Neural cell (in vitro differentiated cells): ENCODE data around the gene ST6GALNAC3.

Experiments used
- EP300 ChIP-seq: fragments of 450-650 bp; conservative IDR thresholded peaks from 2 replicates; pipeline ENCODE4 v1.6.1; 2014; ENCODE audit warnings: antibody characterized with exemption, mild to moderate bottlenecking, moderate library complexity; ENCODE audit not compliant: poor library complexity, severe bottlenecking
- RAD21 ChIP-seq: fragments of 450-650 bp; conservative IDR thresholded peaks from 2 replicates; pipeline ENCODE4 v1.6.1; 2014; ENCODE audit warnings: antibody characterized with exemption, mild to moderate bottlenecking, moderate library complexity
- TF ChIP-seq, protein P1 (sequence below): fragments of 450-650 bp; IDR thresholded peaks from 2 replicates; pipeline ENCODE4 v1.5.1; 2014; ENCODE audit warnings: antibody characterized with exemption, mild to moderate bottlenecking, moderate library complexity; ENCODE audit not compliant: poor library complexity, severe bottlenecking
- TF ChIP-seq, protein P2 (sequence below): IDR thresholded peaks from 2 replicates; pipeline ENCODE4 v1.6.1; 2012; ENCODE audit warnings: borderline replicate concordance

DNA sequence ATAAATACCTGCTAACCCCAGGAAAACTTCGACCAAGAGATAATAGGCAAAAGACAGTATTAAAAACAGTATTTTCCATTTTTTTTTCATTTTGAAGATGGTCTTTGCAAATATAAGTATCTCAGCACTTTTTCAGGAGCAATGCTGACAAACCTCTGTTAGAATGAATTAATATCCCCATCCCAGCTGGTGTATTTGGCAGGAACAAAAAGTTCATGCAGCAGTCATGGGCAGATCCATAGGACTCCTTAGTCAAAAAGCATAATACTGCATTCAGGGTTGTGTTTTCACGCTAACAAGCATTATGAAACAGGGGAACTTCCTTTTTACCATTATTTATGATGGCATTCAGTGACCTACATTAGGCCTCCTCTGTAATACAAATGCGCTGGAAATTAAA is 344.0 kb downstream of the ST6GALNAC3 start:
- TF ChIP-seq RAD21 (no peak), EP300 (no peak)
- TF ChIP-seq, protein P1, sequence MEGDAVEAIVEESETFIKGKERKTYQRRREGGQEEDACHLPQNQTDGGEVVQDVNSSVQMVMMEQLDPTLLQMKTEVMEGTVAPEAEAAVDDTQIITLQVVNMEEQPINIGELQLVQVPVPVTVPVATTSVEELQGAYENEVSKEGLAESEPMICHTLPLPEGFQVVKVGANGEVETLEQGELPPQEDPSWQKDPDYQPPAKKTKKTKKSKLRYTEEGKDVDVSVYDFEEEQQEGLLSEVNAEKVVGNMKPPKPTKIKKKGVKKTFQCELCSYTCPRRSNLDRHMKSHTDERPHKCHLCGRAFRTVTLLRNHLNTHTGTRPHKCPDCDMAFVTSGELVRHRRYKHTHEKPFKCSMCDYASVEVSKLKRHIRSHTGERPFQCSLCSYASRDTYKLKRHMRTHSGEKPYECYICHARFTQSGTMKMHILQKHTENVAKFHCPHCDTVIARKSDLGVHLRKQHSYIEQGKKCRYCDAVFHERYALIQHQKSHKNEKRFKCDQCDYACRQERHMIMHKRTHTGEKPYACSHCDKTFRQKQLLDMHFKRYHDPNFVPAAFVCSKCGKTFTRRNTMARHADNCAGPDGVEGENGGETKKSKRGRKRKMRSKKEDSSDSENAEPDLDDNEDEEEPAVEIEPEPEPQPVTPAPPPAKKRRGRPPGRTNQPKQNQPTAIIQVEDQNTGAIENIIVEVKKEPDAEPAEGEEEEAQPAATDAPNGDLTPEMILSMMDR, result no peak
- TF ChIP-seq, protein P2, sequence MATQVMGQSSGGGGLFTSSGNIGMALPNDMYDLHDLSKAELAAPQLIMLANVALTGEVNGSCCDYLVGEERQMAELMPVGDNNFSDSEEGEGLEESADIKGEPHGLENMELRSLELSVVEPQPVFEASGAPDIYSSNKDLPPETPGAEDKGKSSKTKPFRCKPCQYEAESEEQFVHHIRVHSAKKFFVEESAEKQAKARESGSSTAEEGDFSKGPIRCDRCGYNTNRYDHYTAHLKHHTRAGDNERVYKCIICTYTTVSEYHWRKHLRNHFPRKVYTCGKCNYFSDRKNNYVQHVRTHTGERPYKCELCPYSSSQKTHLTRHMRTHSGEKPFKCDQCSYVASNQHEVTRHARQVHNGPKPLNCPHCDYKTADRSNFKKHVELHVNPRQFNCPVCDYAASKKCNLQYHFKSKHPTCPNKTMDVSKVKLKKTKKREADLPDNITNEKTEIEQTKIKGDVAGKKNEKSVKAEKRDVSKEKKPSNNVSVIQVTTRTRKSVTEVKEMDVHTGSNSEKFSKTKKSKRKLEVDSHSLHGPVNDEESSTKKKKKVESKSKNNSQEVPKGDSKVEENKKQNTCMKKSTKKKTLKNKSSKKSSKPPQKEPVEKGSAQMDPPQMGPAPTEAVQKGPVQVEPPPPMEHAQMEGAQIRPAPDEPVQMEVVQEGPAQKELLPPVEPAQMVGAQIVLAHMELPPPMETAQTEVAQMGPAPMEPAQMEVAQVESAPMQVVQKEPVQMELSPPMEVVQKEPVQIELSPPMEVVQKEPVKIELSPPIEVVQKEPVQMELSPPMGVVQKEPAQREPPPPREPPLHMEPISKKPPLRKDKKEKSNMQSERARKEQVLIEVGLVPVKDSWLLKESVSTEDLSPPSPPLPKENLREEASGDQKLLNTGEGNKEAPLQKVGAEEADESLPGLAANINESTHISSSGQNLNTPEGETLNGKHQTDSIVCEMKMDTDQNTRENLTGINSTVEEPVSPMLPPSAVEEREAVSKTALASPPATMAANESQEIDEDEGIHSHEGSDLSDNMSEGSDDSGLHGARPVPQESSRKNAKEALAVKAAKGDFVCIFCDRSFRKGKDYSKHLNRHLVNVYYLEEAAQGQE, result no peak
